ENCODE measurements around the gene CRYBG1.
"Not testable (repeated sequence)": the region's sequence is repeated elsewhere in the genome, so short reads cannot be mapped to it uniquely, and the experiment has no call there.

The CRYBG1 gene

DNA sequence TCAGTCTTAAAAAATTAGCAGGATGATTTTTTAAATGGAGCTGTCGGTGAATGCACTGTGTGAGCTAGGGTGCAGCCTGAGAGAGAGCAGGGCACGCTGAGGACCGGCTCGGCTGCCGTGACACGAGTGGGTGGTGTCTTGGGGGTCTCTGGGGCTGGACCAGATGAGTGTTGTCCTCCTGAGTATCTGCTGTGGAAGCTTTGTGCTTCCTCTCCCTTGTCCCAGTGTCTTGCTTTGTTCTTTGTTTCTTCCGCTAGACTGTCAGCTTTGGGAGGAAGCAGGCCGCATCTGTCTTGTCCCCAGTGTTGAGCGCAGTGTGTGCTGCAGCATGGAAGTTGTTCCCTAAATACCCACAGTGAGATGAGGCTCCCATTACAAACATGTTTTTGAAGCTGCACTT is 179.4 kb downstream of the CRYBG1 start:
- Histone ChIP-seq H3K4me1 (ENCODE audit: control insufficient read depth, insufficient read depth, low read length) (no peaks in the 10 kb centered on the region), H3K9ac (ENCODE audit: low read length) (no peak overlapping the region), H3K36me3 (ENCODE audit: control insufficient read depth, insufficient read depth, low read length) (no peaks in the 10 kb centered on the region), H3K9me3 (ENCODE audit: control insufficient read depth, insufficient read depth, low read depth, low read length) (no peaks in the 10 kb centered on the region), H3K27ac (ENCODE audit: low read depth, low read length) (no peak overlapping the region), H3K4me3 (ENCODE audit: low read depth, low read length) (no peak overlapping the region), H3K27me3 (ENCODE audit: control insufficient read depth, insufficient read depth, low read length) (no peaks in the 10 kb centered on the region)

DNA sequence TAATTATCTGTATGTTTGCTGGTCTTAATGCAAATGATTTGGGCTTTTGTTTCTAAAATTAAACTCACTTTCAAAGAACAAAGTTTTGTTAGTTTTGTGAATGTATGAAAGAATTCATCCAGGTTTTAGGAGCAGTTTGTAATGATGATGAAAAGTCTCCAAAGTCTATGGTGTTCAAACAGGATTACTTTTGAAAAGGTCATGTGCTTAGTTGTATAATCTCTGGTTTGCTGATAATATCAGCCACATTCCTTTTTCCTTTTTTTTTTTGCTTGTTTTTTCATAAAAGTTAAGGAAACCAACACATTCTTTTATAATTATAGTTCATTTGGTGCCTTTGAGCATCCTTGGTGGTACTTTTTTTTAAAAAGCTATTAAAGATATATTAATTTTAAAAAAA is 179.9 kb downstream of the CRYBG1 start:
- no peaks in the 10 kb centered on the region for H3K36me3 ChIP-seq (ENCODE audit: control insufficient read depth, insufficient read depth, low read length)
- no peak overlapping the region for H3K9ac ChIP-seq (ENCODE audit: low read length)
- no peaks in the 10 kb centered on the region for H3K9me3 ChIP-seq (ENCODE audit: control insufficient read depth, insufficient read depth, low read depth, low read length)
- H3K27me3 ChIP-seq (ENCODE audit: control insufficient read depth, insufficient read depth, low read length), result no peaks in the 10 kb centered on the region
- no peak overlapping the region for H3K27ac ChIP-seq (ENCODE audit: low read depth, low read length)
- no peak overlapping the region for H3K4me3 ChIP-seq (ENCODE audit: low read depth, low read length)
- no peaks in the 10 kb centered on the region for H3K4me1 ChIP-seq (ENCODE audit: control insufficient read depth, insufficient read depth, low read length)

DNA sequence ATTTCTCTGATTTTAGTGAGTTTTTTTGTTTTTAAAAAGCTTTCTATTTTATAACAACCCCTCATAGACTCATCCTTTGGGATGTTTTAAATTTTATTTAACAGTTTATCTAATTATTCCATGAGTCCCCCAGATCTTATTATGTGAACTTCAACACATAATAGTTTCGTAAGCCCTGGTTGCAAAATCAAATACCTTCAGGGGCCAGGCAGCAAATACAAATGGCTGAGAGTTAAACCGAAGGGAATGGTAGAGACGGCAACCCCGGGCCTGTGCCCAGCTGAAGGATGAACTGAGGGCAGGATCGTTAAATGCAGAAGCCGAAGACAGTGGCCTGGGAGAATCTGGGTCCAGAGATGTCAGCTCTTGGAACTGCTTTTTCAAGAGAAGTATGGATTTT is 180.4 kb downstream of the CRYBG1 start:
- Histone ChIP-seq H3K9ac (ENCODE audit: low read length) (no peak overlapping the region), H3K9me3 (ENCODE audit: control insufficient read depth, insufficient read depth, low read depth, low read length) (no peaks in the 10 kb centered on the region), H3K27ac (ENCODE audit: low read depth, low read length) (no peak overlapping the region), H3K27me3 (ENCODE audit: control insufficient read depth, insufficient read depth, low read length) (no peaks in the 10 kb centered on the region), H3K4me3 (ENCODE audit: low read depth, low read length) (no peak overlapping the region), H3K4me1 (ENCODE audit: control insufficient read depth, insufficient read depth, low read length) (no peaks in the 10 kb centered on the region), H3K36me3 (ENCODE audit: control insufficient read depth, insufficient read depth, low read length) (no peaks in the 10 kb centered on the region)

DNA sequence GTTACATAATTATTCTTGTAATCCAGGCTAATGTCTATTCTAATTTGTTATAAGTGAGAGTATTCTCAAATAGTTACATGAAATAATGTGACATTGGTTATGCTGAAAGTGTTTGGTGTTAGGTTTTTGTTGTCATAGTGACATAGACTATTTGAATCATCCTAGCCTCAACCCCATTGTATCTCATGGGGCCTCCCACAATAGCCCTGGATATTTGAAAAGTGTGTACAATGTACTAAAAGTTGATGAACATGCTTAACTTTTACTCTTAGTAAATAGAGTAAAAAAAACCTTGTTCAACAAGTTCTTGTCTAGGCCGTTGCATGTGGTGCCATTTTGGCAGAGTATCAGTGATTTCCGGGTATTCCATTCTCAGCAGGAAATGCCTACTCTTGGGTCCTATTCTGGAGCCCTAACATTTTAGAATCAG is 185.8 kb downstream of the CRYBG1 start:
- H3K4me1 ChIP-seq (ENCODE audit: control insufficient read depth, insufficient read depth, low read length), result peaks cover 7% of the 10 kb centered on the region
- H3K9ac ChIP-seq (ENCODE audit: low read length), result no peak overlapping the region
- H3K36me3 ChIP-seq (ENCODE audit: control insufficient read depth, insufficient read depth, low read length), result no peaks in the 10 kb centered on the region
- no peaks in the 10 kb centered on the region for H3K9me3 ChIP-seq (ENCODE audit: control insufficient read depth, insufficient read depth, low read depth, low read length)
- no peaks in the 10 kb centered on the region for H3K27me3 ChIP-seq (ENCODE audit: control insufficient read depth, insufficient read depth, low read length)
- no peak overlapping the region for H3K27ac ChIP-seq (ENCODE audit: low read depth, low read length)
- no peak overlapping the region for H3K4me3 ChIP-seq (ENCODE audit: low read depth, low read length)

DNA sequence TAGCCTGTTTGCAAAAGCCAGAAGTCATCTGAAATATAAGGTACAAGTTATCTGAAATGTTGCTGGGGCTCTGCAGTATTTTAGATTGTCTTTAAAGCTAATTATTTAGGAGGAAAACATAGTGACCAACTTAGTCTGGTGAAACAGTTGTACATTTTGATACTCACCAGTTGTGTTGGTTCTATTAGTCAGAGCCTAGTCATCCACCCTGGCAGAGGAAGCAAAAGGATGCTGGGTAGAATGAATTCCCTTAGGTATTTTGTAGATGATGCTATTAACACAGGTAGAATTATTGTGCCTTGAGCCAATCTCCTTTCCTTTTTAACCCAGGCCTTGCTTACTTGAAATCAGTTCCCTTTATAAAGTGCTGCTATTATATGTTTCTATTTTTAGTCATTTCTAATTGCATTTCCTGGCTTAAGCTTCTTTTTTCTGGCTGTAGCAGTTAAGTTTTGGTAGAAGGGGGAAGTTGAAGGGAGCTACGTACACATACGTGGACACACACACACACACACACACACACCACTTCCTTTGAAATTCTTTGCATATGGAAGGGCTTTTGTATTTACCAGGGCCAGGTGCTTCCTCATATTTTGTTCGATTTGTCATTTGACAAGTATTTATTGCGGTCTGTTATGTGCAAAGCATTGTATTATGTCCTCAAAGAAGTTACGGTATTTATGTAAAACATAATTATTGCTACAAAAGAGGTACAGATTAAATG is 186.3 kb downstream of the CRYBG1 start:
- H3K9ac ChIP-seq (ENCODE audit: low read length), result no peak overlapping the region
- no peaks in the 10 kb centered on the region for H3K9me3 ChIP-seq (ENCODE audit: control insufficient read depth, insufficient read depth, low read depth, low read length)
- H3K4me1 ChIP-seq (ENCODE audit: control insufficient read depth, insufficient read depth, low read length), result peaks cover 7% of the 10 kb centered on the region
- no peaks in the 10 kb centered on the region for H3K36me3 ChIP-seq (ENCODE audit: control insufficient read depth, insufficient read depth, low read length)
- no peak overlapping the region for H3K4me3 ChIP-seq (ENCODE audit: low read depth, low read length)
- no peak overlapping the region for H3K27ac ChIP-seq (ENCODE audit: low read depth, low read length)
- H3K27me3 ChIP-seq (ENCODE audit: control insufficient read depth, insufficient read depth, low read length), result no peaks in the 10 kb centered on the region

DNA sequence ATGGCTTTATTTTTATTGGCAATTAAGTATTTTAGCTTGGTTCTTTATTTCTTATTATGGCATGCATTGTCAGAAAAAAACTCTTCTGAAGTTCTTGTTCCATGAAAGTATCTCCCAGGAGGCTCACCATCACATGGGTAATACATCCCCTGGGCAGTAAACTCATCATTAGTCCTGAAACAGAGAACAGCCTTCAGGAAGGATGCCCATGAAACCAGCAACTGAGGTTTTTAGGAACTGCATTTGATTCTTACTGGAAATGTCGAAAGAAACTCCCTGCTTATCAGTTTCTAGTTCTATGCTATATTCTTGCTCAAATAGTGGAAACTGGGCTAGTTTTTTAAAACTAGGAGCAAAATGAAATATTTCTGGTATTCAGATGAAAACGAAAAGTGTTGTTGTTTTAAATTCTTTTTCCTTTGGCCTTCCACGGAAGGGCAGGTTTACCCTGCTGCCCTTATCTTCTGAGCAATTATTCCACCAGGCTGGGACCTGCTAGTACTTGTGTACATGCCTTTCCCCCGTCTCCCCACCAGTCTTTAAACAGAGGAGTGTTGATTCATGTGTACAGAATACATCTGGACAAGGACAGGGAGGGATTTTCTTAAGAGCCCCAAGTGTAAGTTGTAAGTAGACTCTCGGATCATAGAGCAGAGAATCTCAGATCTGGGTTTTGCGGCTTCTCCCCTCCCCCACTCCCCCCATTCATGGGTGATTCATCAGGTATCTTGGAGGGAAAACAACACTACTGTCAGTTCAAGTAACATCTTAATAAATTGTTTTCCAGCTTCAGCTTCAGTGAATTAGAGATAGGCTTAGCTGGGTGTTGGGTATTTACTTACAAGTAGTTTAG is 187.3 kb downstream of the CRYBG1 start:
- Histone ChIP-seq H3K9me3 (ENCODE audit: control insufficient read depth, insufficient read depth, low read depth, low read length) (no peaks in the 10 kb centered on the region), H3K27me3 (ENCODE audit: control insufficient read depth, insufficient read depth, low read length) (no peaks in the 10 kb centered on the region), H3K4me3 (ENCODE audit: low read depth, low read length) (no peak overlapping the region), H3K9ac (ENCODE audit: low read length) (no peak overlapping the region), H3K36me3 (ENCODE audit: control insufficient read depth, insufficient read depth, low read length) (no peaks in the 10 kb centered on the region), H3K27ac (ENCODE audit: low read depth, low read length) (no peak overlapping the region), H3K4me1 (ENCODE audit: control insufficient read depth, insufficient read depth, low read length) (peaks cover 7% of the 10 kb centered on the region)

DNA sequence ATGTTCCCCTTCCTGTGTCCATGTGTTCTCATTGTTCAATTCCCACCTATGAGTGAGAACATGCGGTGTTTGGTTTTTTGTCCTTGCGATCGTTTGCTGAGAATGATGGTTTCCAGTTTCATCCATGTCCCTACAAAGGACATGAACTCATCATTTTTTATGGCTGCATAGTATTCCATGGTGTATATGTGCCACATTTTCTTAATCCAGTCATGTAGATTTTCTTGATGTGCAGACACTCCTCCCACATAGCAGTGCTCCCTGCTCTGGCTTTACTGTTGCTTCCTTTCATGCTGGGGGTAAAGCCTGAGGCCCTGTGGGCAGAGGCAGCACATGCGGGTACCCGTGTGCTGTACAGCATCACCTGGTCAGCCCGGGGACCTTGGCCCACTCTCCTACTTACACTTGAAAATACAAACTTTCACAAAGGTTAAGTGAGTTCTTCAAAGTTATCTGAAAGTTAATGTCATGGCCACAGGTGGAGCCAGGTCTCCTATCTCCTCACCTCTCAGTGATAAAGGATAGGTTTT is 188.5 kb downstream of the CRYBG1 start:
- not testable (repeated sequence) for H3K4me3 ChIP-seq (ENCODE audit: low read depth, low read length); H3K36me3 ChIP-seq (ENCODE audit: control insufficient read depth, insufficient read depth, low read length); H3K27ac ChIP-seq (ENCODE audit: low read depth, low read length); H3K9me3 ChIP-seq (ENCODE audit: control insufficient read depth, insufficient read depth, low read depth, low read length); H3K9ac ChIP-seq (ENCODE audit: low read length); H3K27me3 ChIP-seq (ENCODE audit: control insufficient read depth, insufficient read depth, low read length); H3K4me1 ChIP-seq (ENCODE audit: control insufficient read depth, insufficient read depth, low read length)

DNA sequence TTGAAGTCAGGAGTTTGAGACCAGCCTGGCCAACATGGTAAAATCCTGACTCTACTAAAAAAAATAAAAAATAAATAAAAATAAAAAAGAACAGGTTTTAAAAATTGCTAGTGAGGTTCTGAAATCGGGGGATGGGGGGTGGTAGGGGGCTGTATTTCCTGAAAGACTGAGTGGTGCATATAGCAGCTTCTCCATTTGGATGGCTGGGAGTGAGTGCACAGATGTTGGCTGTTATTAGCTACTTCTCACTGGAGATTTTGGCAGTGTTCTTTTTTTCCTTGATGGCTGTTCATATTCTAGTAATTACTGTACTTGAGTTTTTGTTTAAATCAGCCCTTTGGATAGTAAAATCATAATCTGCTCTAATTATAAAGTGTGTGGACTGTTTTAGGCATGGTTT is 189.0 kb downstream of the CRYBG1 start:
- H3K27me3 ChIP-seq (ENCODE audit: control insufficient read depth, insufficient read depth, low read length), result no peaks in the 10 kb centered on the region
- no peak overlapping the region for H3K27ac ChIP-seq (ENCODE audit: low read depth, low read length)
- H3K4me3 ChIP-seq (ENCODE audit: low read depth, low read length), result no peak overlapping the region
- no peaks in the 10 kb centered on the region for H3K36me3 ChIP-seq (ENCODE audit: control insufficient read depth, insufficient read depth, low read length)
- no peaks in the 10 kb centered on the region for H3K9me3 ChIP-seq (ENCODE audit: control insufficient read depth, insufficient read depth, low read depth, low read length)
- no peak overlapping the region for H3K9ac ChIP-seq (ENCODE audit: low read length)
- peaks cover 7% of the 10 kb centered on the region for H3K4me1 ChIP-seq (ENCODE audit: control insufficient read depth, insufficient read depth, low read length)

DNA sequence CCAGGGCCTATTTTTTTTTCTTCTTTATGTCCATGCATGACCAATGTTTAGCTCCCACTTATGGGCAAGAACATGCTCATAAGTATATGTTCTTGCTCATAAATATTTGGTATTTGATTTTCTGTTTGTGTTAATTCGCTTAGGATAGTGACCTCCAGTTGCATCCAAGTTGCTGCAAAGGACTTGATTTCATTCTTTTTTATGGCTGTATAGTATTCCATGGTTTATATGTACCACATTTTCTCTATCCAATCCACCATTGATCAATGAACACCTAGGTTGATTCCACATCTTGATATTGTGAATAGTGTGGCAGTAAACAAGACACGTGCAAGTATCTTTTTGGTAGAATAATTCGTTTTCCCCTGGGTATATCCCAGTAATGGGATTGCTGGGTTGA is 190.6 kb downstream of the CRYBG1 start:
- no peaks in the 10 kb centered on the region for H3K27me3 ChIP-seq (ENCODE audit: control insufficient read depth, insufficient read depth, low read length)
- no peaks in the 10 kb centered on the region for H3K9me3 ChIP-seq (ENCODE audit: control insufficient read depth, insufficient read depth, low read depth, low read length)
- no peak overlapping the region for H3K27ac ChIP-seq (ENCODE audit: low read depth, low read length)
- no peak overlapping the region for H3K4me3 ChIP-seq (ENCODE audit: low read depth, low read length)
- H3K4me1 ChIP-seq (ENCODE audit: control insufficient read depth, insufficient read depth, low read length), result peaks cover 7% of the 10 kb centered on the region
- no peak overlapping the region for H3K9ac ChIP-seq (ENCODE audit: low read length)
- no peaks in the 10 kb centered on the region for H3K36me3 ChIP-seq (ENCODE audit: control insufficient read depth, insufficient read depth, low read length)

DNA sequence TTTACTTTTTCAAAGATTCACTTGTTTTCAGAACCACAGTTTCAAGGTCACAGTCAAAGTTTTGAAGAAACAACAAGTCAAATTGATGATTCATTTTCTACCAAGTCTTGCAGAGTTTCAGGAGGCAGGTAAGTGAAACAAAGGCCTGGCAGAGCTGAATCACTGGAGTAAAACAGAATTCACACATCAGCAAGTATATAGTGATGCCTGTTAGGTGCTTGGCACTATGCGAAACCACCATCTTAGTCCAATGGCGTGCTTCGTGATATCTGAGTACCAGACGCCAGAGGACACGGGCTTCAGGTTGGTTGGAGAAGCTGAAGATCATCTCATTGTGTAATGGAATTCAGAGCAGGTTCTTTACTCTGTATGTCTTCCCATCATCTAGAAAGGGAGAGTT is 192.9 kb downstream of the CRYBG1 start:
- Histone ChIP-seq H3K27ac (ENCODE audit: low read depth, low read length) (no peak overlapping the region), H3K9ac (ENCODE audit: low read length) (no peak overlapping the region), H3K4me3 (ENCODE audit: low read depth, low read length) (no peak overlapping the region), H3K36me3 (ENCODE audit: control insufficient read depth, insufficient read depth, low read length) (no peaks in the 10 kb centered on the region), H3K9me3 (ENCODE audit: control insufficient read depth, insufficient read depth, low read depth, low read length) (no peaks in the 10 kb centered on the region), H3K27me3 (ENCODE audit: control insufficient read depth, insufficient read depth, low read length) (no peaks in the 10 kb centered on the region), H3K4me1 (ENCODE audit: control insufficient read depth, insufficient read depth, low read length) (no peaks in the 10 kb centered on the region)

DNA sequence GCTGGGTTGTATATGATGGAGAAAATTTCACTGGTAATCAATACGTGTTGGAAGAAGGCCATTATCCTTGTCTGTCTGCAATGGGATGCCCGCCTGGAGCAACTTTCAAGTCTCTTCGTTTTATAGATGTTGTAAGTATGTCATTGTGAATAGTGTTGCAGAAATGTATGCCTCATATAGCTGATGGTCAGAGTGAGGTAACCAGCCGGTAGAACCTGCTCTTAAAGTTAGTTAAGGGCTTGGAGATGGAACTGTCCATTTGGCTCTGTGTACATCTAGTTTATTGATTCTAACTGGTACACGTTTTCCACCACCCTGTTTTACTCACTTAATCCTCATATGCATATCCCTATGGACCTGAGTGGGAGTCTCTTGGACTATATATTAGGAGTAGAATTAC is 195.2 kb downstream of the CRYBG1 start:
- Histone ChIP-seq H3K27ac (ENCODE audit: low read depth, low read length) (no peak overlapping the region), H3K9me3 (ENCODE audit: control insufficient read depth, insufficient read depth, low read depth, low read length) (no peaks in the 10 kb centered on the region), H3K9ac (ENCODE audit: low read length) (no peak overlapping the region), H3K27me3 (ENCODE audit: control insufficient read depth, insufficient read depth, low read length) (no peaks in the 10 kb centered on the region), H3K36me3 (ENCODE audit: control insufficient read depth, insufficient read depth, low read length) (no peaks in the 10 kb centered on the region), H3K4me3 (ENCODE audit: low read depth, low read length) (no peak overlapping the region), H3K4me1 (ENCODE audit: control insufficient read depth, insufficient read depth, low read length) (no peaks in the 10 kb centered on the region)
